K562 (cell line): ENCODE data around the gene EMID1. TPM values are rescaled to one million over a fixed set of nuclear protein-coding genes. Genes with fewer than 3 reads are reported as not detected.

Source experiments
- ATAC-seq: fragments of 200-7000 bp; cut with Tn5 transposase; 3 replicates; pipeline ENCODE4 v1.9.1; 2020; ENCODE audit warnings: moderate library complexity
- BruUV-seq: library from RNA; stranded (reverse); fragments of 400-500 nt; replicated peaks from 2 replicates; lab custom pipeline; 2021; lab: Mats Ljungman, UMichigan
- CTCF ChIA-PET: fragments of 300-600 bp; formaldehyde crosslinking; extraction: SDS; loops from one replicate; lab custom pipeline; 2021; ENCODE audit warnings: low intra/inter-chr PET ratio; lab: Yijun Ruan, JAX
- POLR2A ChIA-PET: fragments of 300-600, 350-650 bp; sonication (Branson Sonifier 250); formaldehyde crosslinking; extraction: SDS; loops from one replicate; lab custom pipeline; 2021; ENCODE audit warnings: antibody characterized with exemption, inconsistent platforms; lab: Yijun Ruan, JAX
- DNase-seq, 4 experiments: peaks; one replicate each; pipeline versions ENCODE4 v3.0.0 to v3.0.0-alpha.2; 2011 to 2018; ENCODE audit warnings: low spot score in 3 of 4, mixed read lengths in 3 of 4; ENCODE audit errors: extremely low read depth in 1 of 4
- FAIRE-seq: peaks from 2 replicates; lab custom pipeline; 2011; peaks lifted over from hg19 to GRCh38; lab: Jason Lieb, UNC
- H2AFZ ChIP-seq: 2 replicates; pipeline ENCODE4 v1.6.0; 2011; ENCODE audit warnings: low read depth, low read length, control low read depth, inconsistent platforms
- H3K27ac ChIP-seq: fragments of 200-600 bp; 3 replicates; pipeline ENCODE4 v1.8.0; 2011; ENCODE audit warnings: low read depth, mild to moderate bottlenecking, control low read depth, inconsistent platforms, low read length, moderate library complexity, mixed read lengths; ENCODE audit errors: extremely low read depth
- H3K27me3 ChIP-seq, 2 experiments: fragments of 300-600 bp in 1 of 2; 2 replicates in 1 of 2; 3 replicates in 1 of 2; pipeline versions ENCODE4 v1.6.0 to v1.8.0; 2011; ENCODE audit warnings: inconsistent platforms in 2 of 2, low read length in 2 of 2, mild to moderate bottlenecking in 1 of 2, mixed read lengths in 1 of 2, moderate library complexity in 1 of 2; ENCODE audit not compliant: control insufficient read depth in 2 of 2, insufficient read depth in 2 of 2
- H3K36me3 ChIP-seq: fragments of 300-600 bp; 3 replicates; pipeline ENCODE4 v1.8.0; 2011; ENCODE audit warnings: mild to moderate bottlenecking, low read length, inconsistent platforms; ENCODE audit not compliant: control insufficient read depth, insufficient read depth
- H3K4me1 ChIP-seq, 2 experiments: fragments of 200-600 bp in 1 of 2; replicated peaks in 1 of 2; 2 replicates in 1 of 2; 3 replicates in 1 of 2; pipeline versions ENCODE4 v1.5.1 to v1.8.0; 2011; ENCODE audit warnings: inconsistent platforms in 2 of 2, low read length in 2 of 2, mild to moderate bottlenecking in 1 of 2, mixed read lengths in 1 of 2, moderate library complexity in 1 of 2; ENCODE audit not compliant: control insufficient read depth in 2 of 2, insufficient read depth in 2 of 2
- H3K4me2 ChIP-seq: 2 replicates; pipeline ENCODE4 v1.6.1; 2011; ENCODE audit warnings: low read length, control low read depth, inconsistent platforms, mixed read lengths; ENCODE audit not compliant: insufficient read depth
- H3K4me3 ChIP-seq: fragments of 200-600 bp; sonication (generic), shearing (Covaris generic); 2 replicates; pipeline ENCODE4 v1.5.1; 2016; ENCODE audit warnings: control low read depth, inconsistent platforms
- H3K79me2 ChIP-seq: fragments of 200-600 bp; 3 replicates; pipeline ENCODE4 v1.8.0; 2011; ENCODE audit warnings: low read length, inconsistent platforms; ENCODE audit not compliant: control insufficient read depth, insufficient read depth
- H3K9ac ChIP-seq, 2 experiments: 2 replicates each; pipeline versions ENCODE4 v1.6.0 to v1.6.1; 2011; ENCODE audit warnings: low read depth in 2 of 2, low read length in 2 of 2, control low read depth in 1 of 2, inconsistent platforms in 1 of 2, mild to moderate bottlenecking in 1 of 2, mixed read lengths in 1 of 2; ENCODE audit not compliant: insufficient read depth in 1 of 2
- H3K9me1 ChIP-seq: one replicate; pipeline ENCODE4 v1.6.0; 2011; ENCODE audit warnings: inconsistent platforms, mild to moderate bottlenecking, low read length, moderate library complexity; ENCODE audit not compliant: control insufficient read depth, insufficient read depth
- H3K9me3 ChIP-seq: replicated peaks from 2 replicates; pipeline ENCODE4 v1.5.1; 2011; ENCODE audit warnings: low read depth, low read length, inconsistent platforms; ENCODE audit not compliant: control insufficient read depth, insufficient read depth
- H4K20me1 ChIP-seq: replicated peaks from 2 replicates; pipeline ENCODE4 v1.6.1; 2011; ENCODE audit warnings: low read length, inconsistent platforms, mixed read lengths; ENCODE audit not compliant: control insufficient read depth, insufficient read depth
- CGGBP1 ChIP-seq: fragments of 250-450 bp; sonication (Bioruptor Pico); IDR thresholded peaks from 2 replicates; pipeline ENCODE4 v1.9.0; 2021; ENCODE audit warnings: mild to moderate bottlenecking
- E2F6 ChIP-seq, 2 experiments: IDR thresholded peaks; 2 replicates each; pipeline ENCODE4 v1.6.1; 2011; ENCODE audit warnings: borderline replicate concordance in 1 of 2, control low read depth in 1 of 2, low read depth in 1 of 2, low read length in 1 of 2, mild to moderate bottlenecking in 1 of 2, mixed read lengths in 1 of 2, moderate library complexity in 1 of 2; ENCODE audit not compliant: insufficient read depth in 1 of 2, insufficient read length in 1 of 2, poor library complexity in 1 of 2, severe bottlenecking in 1 of 2; ENCODE audit errors: extremely low read depth in 1 of 2
- FOXJ3 ChIP-seq: sonication (generic); formaldehyde crosslinking; IDR thresholded peaks from 2 replicates; pipeline ENCODE4 v1.4.0; 2020; ENCODE audit warnings: mild to moderate bottlenecking, missing genetic modification reagents
- HCFC1 ChIP-seq: IDR thresholded peaks from 2 replicates; pipeline ENCODE4 v1.6.1; 2012; ENCODE audit warnings: low read depth, low read length, improper control_type of control experiment
- NR2C1 ChIP-seq, 2 experiments: fragments of 450-650 bp; IDR thresholded peaks; 2 replicates each; pipeline ENCODE4 v1.6.1; 2017; ENCODE audit warnings: mild to moderate bottlenecking in 2 of 2, antibody characterized with exemption in 1 of 2, inconsistent platforms in 1 of 2, missing compliant biosample characterization in 1 of 2, missing genetic modification characterization in 1 of 2
- OTX1 ChIP-seq: fragments of 450-650 bp; formaldehyde crosslinking; IDR thresholded peaks from 2 replicates; pipeline ENCODE4 v1.4.0; 2022; ENCODE audit warnings: mild to moderate bottlenecking
- REST ChIP-seq, 2 experiments: fragments of 450-650 bp; formaldehyde crosslinking in 1 of 2; IDR thresholded peaks; 2 replicates each; pipeline versions ENCODE4 v1.4.0 to v1.6.1; 2014 to 2020; ENCODE audit warnings: mild to moderate bottlenecking in 2 of 2, borderline replicate concordance in 1 of 2, low read depth in 1 of 2
- TARDBP ChIP-seq: fragments of 450-650 bp; IDR thresholded peaks from 2 replicates; pipeline ENCODE4 v1.6.1; 2016
- YY1 ChIP-seq, 3 experiments: IDR thresholded peaks; 2 replicates each; pipeline ENCODE4 v1.6.1; 2011; ENCODE audit warnings: low read length in 2 of 3, mild to moderate bottlenecking in 2 of 3, moderate library complexity in 2 of 3, borderline replicate concordance in 1 of 3, control low read depth in 1 of 3, low read depth in 1 of 3; ENCODE audit not compliant: insufficient read depth in 3 of 3, insufficient replicate concordance in 2 of 3, control insufficient read depth in 1 of 3, insufficient read length in 1 of 3; ENCODE audit errors: extremely low read depth in 1 of 3
- WGBS: fragments of 100-300 bp; shearing (Covaris generic); methylation state at CpG from one replicate; pipeline ENCODE4 v1.1.6; 2016; ENCODE audit warnings: low coverage, mixed read lengths; ENCODE audit not compliant: insufficient coverage; ENCODE audit errors: missing lambda C conversion rate; 5-methylcytosine and 5-hydroxymethylcytosine counted together
- in situ Hi-C: fragments of 300-500 bp; cut with MboI; formaldehyde crosslinking; loops from 4 replicates; pipeline ENCODE4 v1.15.0; 2018; ENCODE audit warnings: inconsistent platforms, mixed read lengths
- intact Hi-C: fragments of 100-400 bp; cut with micrococcal nuclease; formaldehyde crosslinking; loops from 2 replicates; pipeline ENCODE4 v1.14.2; 2022
- polyA plus RNA-seq, 8 experiments: library from polyadenylated mRNA; depleted of rRNA in 4 of 8; stranded (reverse) in 5 of 8; unstranded in 3 of 8; fragments of >200 nt; fragmentation: Nextera tagmentation in 2 of 8; fragmentation: Illumina TruSeq in 1 of 8; extraction: Ambion mirVana in 2 of 8; extraction: Trizol in 1 of 8; gene quantifications; 2 replicates each; pipeline versions ENCODE4 v1.2.1 to v1.2.3, GENCODE V29; 2011 to 2014; ENCODE audit warnings: inconsistent platforms in 1 of 8, missing spikeins in 1 of 8
- total RNA-seq, 7 experiments: library from RNA; depleted of rRNA in 6 of 7; stranded (reverse); fragments of >200 nt in 6 of 7; fragmentation: Illumina TruSeq in 2 of 7; extraction: Trizol in 2 of 7; gene quantifications; 2 replicates each; pipeline versions ENCODE4 v1.2.1 to v1.2.3, GENCODE V29; 2011 to 2021; ENCODE audit warnings: low replicate concordance in 1 of 7

The EMID1 gene
- total and polyA plus RNA-seq, 9 of the 15 experiments (the other 6 are each of a cell fraction or from before 2014, with no cell fraction given): 0.15 to 7.2 (median 2.7) TPM

GRCh38 chr22:29157759-29158535 is 47.7 kb upstream of the EMID1 start:
- Histone ChIP-seq H3K9me1 (no peaks in the 10 kb centered on the region), H3K4me2 (no peak overlapping the region), H3K4me1 (peaks cover 10 to 14% of the 10 kb centered on the region in 2 experiments; a peak in 4 of 5 replicates), H3K36me3 (no peaks in the 10 kb centered on the region), H3K27me3 (no peaks in the 10 kb centered on the region), H3K4me3 (no peak overlapping the region), H3K79me2 (no peaks in the 10 kb centered on the region), H3K9me3 (no peaks in the 10 kb centered on the region), H3K27ac (no peak overlapping the region), H4K20me1 (no peaks in the 10 kb centered on the region), H2AFZ (peak overlapping the region; percentile 92), H3K9ac (no peak overlapping the region)
- DNase-seq (peak; percentile 22 to 47 (median 30)), FAIRE-seq (peak; percentile 69), ATAC-seq (peak; percentile 65)
- intact Hi-C loops (loop anchor here (2.0 to 10.0 kb wide), 2 partner anchors 87 to 93 kb away; partner anchors contain the start of gene C22orf31), in situ Hi-C loops (loop anchor here (10.0 kb wide), 1 partner anchor 303 kb away; no protein-coding TSS in a partner anchor)
- 62% methylated on average over 11 of the region's 11 CpGs for WGBS
- BruUV-seq: no TSS peak
- ChIA-PET POLR2A (interaction anchor here (0.6 to 0.7 kb wide), 2 partner anchors 57 to 93 kb away, joined by 3 read pairs; no protein-coding TSS in a partner anchor), CTCF (interaction anchor here (0.6 kb wide), 1 partner anchor 68 kb away, joined by 3 read pairs; no protein-coding TSS in a partner anchor)
- no peak for TF ChIP-seq FOXJ3 (CRISPR knock-in tag)
- peak in 1 of 3 experiments; percentile 46 for TF ChIP-seq YY1 (IDR thresholded peaks at IDR 0.05; ENCODE audit: borderline replicate concordance in 1 of 3, control insufficient read depth in 1 of 3, extremely low read depth in 1 of 3, insufficient read depth in 3 of 3, insufficient read length in 1 of 3, insufficient replicate concordance in 2 of 3, low read depth in 1 of 3, low read length in 2 of 3)
- TF ChIP-seq OTX1 (CRISPR knock-in tag): no peak
- peak; percentile 86 for TF ChIP-seq HCFC1
- peak; percentile 40 for TF ChIP-seq REST (IDR thresholded peaks at IDR 0.05; ENCODE audit: borderline replicate concordance)
- TF ChIP-seq REST (CRISPR knock-in tag; IDR thresholded peaks at IDR 0.05; ENCODE audit: low read depth): no peak
- peak; percentile 23 to 27 for TF ChIP-seq E2F6 (IDR thresholded peaks at IDR 0.05; ENCODE audit: borderline replicate concordance in 1 of 2, extremely low read depth in 1 of 2, insufficient read depth in 1 of 2, insufficient read length in 1 of 2, low read depth in 1 of 2, low read length in 1 of 2, poor library complexity in 1 of 2, severe bottlenecking in 1 of 2)
- no peak for TF ChIP-seq CGGBP1 (CRISPR knock-in tag)
- TF ChIP-seq TARDBP: no peak
- no peak for TF ChIP-seq NR2C1 (IDR thresholded peaks at IDR 0.05)
- 0 out of 2 replicates have a peak, but pooled peaks have one; percentile 39 for TF ChIP-seq NR2C1 (tag; IDR thresholded peaks at IDR 0.05)
